ENCODE results near the gene PTPN23.
A peak's percentile ranks its signal among the peaks of the same experiment; 100 is the strongest.
"Not testable (repeated sequence)": the region's sequence is repeated elsewhere in the genome, so short reads cannot be mapped to it uniquely, and the experiment has no call there.

PTPN23 gene, protein sequence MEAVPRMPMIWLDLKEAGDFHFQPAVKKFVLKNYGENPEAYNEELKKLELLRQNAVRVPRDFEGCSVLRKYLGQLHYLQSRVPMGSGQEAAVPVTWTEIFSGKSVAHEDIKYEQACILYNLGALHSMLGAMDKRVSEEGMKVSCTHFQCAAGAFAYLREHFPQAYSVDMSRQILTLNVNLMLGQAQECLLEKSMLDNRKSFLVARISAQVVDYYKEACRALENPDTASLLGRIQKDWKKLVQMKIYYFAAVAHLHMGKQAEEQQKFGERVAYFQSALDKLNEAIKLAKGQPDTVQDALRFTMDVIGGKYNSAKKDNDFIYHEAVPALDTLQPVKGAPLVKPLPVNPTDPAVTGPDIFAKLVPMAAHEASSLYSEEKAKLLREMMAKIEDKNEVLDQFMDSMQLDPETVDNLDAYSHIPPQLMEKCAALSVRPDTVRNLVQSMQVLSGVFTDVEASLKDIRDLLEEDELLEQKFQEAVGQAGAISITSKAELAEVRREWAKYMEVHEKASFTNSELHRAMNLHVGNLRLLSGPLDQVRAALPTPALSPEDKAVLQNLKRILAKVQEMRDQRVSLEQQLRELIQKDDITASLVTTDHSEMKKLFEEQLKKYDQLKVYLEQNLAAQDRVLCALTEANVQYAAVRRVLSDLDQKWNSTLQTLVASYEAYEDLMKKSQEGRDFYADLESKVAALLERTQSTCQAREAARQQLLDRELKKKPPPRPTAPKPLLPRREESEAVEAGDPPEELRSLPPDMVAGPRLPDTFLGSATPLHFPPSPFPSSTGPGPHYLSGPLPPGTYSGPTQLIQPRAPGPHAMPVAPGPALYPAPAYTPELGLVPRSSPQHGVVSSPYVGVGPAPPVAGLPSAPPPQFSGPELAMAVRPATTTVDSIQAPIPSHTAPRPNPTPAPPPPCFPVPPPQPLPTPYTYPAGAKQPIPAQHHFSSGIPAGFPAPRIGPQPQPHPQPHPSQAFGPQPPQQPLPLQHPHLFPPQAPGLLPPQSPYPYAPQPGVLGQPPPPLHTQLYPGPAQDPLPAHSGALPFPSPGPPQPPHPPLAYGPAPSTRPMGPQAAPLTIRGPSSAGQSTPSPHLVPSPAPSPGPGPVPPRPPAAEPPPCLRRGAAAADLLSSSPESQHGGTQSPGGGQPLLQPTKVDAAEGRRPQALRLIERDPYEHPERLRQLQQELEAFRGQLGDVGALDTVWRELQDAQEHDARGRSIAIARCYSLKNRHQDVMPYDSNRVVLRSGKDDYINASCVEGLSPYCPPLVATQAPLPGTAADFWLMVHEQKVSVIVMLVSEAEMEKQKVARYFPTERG (N-terminal part only)

DNA sequence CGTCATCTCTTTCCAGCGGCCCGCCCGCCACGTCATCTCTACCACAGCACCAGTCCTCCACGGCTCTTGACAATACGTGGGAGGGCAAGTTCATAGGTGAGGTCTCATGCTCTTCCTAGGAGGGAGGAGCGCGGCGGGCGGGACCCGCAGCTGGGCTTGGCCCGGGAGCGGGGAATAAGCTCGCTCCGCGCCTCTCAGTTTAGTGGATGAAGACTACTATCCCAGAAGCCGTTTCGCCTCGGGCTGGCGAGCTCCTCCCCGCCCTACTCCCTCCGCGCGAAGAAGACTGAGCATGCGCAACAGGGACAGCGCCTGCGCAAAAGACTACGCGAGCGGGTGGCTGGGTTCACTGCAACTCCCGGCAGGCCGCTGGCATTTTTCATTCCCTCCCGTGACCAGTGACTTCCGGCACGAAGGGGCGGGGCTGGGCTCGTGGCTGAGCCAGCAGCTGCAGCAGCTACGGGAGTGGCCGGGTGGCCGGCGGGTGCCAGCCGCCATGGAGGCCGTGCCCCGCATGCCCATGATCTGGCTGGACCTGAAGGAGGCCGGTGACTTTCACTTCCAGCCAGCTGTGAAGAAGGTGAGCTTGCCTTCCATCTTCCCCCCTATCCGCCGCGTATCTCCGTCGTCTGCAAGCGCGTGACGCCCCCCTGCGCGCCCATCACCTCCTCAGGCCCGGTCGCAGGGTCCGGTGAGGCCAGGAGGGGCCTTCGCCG, at the start of gene PTPN23:
Gene PTPN23, plus strand, starts transcription at position 421 of the 716 bp plus-strand sequence. Its CDS starts 76 bp downstream, at position 497.
- DNase-seq = peak; percentile 97

DNA sequence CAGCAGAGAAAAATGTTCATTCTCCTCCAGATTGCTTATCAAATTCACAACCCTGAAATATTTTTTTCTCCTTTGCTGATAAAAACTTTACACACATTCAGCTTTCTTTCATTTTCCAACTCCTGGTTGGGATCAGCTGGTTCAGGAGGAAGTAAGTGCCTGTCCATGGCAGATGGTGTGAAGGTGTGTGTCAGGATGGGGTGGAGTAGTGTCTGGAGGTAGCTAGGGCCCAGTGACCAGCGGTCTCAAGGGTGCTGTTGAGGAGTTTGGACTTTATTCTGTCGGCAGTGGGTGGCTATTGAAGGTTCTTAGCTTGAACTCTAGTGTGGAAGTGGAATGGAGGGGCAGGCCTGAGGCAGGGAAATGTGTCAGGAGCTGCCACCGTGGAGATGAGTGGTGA, 46.9 kb upstream of the PTPN23 start:
- no peak for DNase-seq

DNA sequence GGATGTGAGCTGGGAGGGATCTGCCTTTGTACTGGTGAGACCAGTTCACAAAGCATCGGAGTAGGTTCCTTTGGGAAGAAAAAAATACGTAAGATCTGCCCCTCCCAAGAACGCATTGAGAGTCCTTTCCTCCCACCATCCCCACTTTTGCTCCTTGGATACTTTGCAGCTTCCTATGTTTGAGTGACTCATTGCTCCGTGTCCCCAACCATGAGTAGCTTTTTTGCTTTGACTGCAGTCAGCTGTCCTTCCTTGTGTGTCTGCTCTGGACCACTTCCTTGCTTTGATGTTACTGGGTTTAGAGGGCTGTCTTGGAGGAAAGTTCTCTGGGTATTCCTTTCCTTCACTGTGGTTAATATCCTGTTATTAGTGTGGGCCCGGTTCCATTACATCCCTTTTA, 43.2 kb upstream of the PTPN23 start:
- no peak for DNase-seq

DNA sequence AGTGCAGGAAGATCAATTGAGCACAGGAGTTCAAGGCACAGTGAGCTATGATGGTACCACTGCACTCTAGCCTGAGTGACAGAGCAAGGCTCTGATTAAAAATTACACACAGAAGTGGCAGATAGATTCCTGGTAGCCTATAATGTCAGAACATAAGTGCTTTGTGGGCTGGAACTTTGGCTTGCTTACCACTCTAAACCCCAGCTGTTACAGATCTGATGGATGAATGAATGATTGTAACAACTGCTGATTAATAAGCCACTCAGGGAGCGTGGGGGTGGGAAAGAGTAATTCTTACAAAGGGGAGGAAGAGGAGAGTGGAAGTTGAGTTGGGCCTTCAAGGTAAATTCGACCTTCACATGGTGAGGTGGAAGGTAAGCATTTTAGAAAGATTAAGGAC, 40.9 kb upstream of the PTPN23 start:
- DNase-seq = no peak

DNA sequence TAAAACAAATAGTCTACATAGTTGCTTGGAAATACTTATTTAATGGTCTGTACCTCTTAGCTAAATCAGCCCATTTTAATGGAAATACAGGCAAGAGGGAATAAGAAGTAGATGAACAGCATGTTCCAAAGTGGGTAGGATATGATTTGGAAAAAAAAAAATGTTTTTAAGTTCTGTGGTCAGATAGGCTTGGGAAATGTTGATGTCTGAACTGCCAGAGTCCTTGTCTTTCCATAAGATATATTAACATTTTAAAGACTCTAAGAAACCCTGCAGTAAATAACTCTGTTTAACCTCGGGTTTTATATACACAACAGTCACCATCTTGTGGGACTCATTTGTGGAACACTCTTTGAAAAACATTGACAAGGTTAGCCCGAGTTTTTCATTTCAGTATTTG, 40.0 kb upstream of the PTPN23 start:
- no peak for DNase-seq

DNA sequence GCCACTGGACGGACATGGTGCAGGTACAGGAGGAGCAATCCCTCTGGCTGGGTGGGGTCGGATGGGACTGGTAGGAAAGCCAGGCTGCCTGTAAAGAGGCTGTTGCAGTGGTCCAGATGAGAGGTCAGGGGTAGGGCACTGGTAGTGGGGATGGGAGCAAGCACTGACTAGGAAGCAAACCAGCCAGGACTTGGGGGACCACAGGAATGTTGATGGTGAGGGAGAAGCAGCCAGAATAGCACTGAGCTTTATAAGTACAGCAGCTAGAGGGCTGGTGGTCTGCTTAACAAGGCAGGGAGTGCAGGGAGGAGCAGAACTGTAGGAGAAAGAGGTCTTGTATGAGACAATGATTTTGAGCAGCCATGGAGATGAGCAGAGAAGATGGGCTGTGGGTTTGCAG, 38.7 kb upstream of the PTPN23 start:
- DNase-seq = no peak

DNA sequence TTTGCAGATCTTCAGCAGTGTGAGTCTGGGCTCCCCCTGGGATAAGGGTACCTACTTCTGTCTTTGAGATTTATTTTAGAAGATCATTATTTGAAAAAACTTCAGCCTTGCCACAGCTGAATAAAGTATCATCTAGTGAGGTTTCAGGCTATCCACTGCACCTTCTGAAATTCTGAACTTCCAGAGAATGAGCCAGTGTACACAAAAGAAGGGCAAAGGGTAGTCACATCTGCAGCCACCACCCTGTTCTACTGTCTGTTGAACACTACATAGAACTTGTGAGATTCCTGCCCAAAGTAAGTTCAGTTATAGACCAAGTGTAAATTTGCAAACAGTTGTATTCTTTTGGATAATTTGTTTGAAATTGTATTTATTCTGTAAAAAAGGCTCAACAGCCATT, 38.0 kb upstream of the PTPN23 start:
- no peak for DNase-seq

DNA sequence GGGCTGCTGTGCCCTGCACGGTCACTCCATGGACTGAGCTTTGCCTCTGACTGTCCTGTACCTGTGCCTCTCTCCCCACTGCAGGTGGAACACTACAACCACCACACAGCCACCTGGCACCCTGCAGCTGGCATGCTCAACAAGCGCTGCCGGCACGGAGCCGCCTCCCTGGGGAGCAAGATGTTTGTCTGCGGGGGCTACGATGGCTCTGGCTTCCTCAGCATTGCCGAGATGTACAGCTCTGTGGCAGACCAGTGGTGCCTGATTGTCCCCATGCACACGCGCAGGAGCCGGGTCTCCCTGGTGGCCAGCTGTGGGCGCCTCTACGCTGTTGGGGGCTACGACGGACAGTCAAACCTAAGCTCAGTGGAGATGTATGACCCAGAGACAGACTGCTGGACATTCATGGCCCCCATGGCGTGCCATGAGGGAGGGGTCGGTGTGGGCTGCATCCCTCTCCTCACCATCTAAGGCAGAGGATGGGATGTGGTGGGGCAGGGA, 37.3 kb upstream of the PTPN23 start:
- no peak for DNase-seq

DNA sequence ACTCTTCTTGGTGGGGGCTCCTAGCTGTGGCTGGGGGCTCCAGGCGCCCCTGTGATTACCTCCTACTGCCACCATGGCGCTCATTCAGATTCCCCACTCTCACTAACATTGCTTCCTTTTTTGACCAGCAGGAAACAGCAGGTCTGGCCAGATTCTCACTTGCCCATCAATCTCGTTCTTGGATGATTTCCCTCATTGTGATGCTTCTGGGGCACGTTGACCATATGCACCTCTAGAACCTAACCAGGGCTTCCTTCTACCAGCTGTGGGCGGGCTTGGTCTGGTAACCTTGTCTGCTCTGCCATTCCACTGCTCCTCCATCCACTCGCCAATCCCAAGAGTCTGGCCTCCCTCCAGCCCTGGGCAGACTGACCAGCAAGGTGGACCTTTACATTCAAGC, 35.9 kb upstream of the PTPN23 start:
- DNase-seq = no peak

DNA sequence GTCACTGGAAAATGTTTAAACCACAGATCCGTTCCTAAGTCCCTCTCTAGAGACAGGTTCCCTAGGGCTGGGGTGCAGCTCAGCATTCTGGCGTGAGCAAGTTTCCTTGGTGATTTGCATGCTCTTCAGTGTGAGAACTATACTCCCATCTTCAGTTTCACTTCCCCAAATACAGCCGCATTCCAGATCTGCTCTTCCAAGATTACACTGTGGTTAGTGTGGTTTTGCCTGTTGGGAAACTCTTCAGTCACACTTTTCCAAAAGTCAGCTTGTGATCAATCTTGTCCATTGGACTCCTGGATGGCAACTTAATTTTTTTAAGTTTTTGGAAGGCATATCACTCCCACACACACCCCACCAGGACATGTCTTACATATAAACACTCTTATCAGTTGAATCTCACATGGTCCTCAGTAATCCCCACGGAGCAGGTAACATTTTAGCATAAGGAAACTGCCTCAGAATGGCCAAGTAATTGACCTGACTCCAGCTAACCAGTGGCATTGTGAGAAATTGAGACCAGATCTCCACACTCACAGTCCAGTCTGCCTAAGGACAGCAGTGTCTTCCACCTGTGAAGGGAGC, 33.5 kb upstream of the PTPN23 start:
- no peak for DNase-seq

DNA sequence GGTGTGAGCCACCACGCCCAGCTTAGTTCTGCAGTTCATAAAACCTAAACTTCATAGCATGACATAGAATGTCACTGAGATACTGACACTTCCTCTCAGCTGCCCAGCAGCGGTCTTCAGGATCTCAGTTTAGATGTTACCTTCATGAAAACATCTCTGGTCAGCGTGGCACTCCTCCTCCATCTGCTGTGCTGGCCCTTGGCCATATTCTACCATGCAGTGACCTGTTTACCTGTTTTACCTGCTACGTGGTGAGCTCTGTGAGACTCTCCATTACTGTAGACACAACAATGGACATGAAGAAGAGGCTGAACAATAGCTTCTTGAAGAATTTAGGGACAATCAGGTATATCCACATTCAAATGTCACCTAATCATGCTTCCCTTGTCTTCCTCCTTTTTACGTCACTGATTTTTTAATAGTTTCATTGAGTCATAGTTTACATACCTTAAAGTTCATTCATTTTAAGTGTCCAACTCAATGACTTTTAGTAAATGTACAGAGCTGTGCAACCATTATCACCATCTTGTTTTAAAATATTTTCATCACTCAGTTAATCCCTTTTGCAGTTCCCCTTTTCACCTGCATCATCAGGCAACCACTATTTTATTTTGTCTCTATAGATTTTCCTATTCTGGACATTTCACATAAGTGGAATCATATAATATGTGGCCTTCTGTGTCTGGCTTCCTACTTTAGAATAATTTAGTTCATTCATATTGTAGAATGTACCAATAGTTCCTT, 32.2 kb upstream of the PTPN23 start:
- no peak for DNase-seq

DNA sequence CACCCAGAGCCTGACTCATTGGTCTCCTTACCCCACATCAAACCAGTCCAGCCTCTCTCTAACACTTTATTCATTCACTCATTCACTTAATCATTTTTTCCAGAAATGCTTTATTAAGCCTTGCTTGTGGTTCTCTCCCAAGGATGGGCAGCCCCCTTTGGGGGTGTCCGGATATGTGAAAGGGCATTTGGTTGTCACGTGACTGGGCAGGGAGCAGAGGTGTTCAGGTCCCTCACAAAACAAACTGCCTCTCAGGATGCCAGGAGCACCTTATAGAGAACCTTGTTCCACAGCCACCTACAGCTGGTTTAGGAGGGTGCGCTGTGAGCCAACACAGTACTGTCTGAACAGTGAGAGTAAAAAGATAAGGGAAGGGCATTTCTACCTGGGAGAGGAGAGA, 25.8 kb upstream of the PTPN23 start:
- DNase-seq = no peak

DNA sequence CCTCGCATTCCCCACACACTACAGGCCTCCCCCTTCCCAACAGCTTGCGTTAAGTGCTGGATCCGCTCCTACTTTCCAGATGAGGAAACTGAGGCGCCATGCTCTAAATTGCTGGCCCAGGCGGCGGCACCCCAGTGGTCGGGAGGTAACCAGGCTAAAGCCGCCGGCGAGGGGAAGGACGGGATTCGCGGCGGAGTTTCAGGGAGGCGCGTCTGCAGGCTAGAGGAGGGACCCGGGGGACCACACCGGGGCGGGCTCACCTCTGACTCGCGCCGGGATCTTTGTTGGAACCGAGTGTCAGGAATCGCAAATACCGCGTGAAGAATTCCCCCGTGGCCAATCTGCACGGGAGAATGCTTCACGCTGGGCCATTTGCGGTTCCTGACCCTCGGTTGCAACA, 24.6 kb upstream of the PTPN23 start:
- no peak for DNase-seq

DNA sequence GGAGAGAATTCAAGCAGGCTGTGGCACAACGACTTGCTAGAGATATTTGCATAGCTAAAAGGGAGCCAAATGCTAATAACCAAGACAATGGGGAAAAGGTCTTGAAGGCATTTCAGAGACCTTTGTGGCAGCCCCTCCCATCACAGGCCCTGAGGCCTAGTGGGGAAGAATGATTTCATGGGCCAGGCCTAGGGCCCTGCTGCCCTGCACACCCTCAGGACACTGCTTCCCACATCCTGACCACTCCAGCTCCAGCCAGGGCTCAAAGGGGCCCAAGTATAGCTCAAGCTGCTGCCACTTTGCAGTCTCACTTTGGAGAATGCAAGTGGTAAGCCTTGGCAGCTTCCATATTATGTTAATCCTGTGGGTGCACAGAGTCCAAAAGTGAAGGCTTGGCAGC, 21.5 kb upstream of the PTPN23 start:
- DNase-seq = no peak

DNA sequence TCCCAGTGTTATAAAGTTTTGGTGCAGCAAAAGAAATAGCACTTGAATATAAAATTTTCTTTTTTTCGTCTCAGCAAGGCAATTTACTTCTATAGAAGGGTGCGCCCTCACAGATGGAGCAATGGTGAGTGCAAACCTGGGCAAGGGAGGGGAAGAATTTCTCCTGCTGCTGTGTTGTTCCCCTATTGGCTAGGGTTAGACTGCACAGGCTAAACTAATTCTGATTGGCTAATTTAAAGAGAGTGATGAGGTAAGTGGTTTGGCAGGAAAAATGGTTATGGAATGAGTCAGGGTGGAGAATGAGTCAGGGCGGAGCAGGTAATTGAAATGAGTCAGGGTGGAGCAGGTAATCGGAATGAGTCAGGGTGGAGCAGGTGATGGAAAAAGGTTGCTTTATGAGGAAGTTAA, 20.7 kb upstream of the PTPN23 start:
- not testable (repeated sequence) for DNase-seq

DNA sequence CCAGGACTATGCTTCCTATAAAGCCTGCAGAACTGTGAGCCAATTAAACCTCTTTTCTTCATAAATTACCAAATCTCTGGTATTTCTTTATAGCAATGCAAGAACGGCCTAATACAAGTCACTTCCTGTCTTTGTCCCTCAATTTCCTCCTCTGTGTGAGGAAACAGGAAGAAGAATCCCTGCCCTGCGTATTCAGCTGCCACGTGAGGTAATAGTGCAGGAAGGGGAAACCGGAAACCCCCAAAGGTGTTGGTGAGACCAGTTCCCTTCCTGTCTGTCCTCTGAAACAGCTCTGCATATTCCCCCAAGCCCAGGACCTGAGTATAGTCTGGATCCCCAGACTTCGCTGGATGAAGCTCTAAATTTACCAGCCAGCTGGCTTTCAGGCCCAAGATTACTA, 18.1 kb upstream of the PTPN23 start:
- no peak for DNase-seq

DNA sequence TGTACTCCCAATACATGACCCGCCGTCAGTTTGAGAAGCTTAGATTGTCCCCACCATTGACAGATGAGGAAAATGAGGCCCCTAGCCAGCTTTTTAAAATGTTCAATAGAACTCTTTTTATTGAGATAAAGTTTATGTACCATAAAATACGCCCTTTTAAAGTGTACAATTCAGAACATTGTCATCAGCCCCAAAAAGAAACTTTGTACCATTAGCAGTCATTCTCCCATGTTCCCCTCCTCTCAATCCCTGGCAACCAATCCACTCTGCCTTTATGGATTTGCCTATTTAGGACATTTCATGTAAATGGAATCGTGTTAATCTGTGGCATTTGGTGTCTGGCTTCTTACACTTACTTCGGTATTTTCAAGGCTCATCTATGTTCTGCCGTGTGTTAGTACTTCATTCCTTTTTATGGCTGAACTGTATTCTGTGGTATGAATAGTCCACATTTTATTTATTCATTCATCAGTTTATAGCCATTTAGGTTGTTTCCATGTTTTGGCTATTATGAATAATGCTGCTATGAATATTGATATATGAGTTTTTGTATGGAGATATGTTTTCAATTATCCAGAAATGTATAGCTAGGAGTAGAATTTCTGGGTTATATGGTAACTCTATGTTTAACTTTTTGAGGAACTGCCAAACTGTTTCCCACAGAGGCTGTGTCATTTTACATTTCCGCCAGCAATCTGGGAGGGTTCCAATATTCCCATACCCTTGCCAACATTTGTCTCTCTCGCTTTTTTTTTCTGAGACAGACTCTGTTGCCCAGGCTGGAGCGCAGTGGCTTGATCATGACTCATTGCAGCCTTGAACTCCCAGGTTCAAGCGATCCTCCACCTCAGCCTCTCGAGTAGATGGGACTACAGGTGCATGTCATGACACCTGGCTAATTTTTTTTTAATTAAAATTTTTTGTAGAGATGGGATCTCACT, 15.3 kb upstream of the PTPN23 start:
- DNase-seq = no peak

DNA sequence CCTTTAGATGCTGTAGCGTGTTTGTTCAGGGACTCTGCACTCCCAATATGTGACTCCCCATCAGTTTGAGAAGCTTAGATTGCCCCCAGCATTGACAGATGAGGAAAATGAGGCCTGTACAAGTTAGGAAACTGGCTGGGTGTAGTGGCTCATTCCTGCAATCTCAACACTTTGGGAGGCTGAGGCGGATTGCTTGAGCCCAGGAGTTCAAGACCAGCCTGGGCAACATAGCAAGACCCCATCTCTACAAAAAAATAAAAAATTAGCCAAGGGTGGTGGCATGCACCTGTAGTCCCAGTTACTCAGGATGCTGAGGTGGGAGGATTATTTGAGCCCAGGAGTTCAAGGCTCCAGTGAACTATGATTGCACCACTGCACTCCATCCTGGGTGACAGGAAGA, 14.0 kb upstream of the PTPN23 start:
- no peak for DNase-seq

DNA sequence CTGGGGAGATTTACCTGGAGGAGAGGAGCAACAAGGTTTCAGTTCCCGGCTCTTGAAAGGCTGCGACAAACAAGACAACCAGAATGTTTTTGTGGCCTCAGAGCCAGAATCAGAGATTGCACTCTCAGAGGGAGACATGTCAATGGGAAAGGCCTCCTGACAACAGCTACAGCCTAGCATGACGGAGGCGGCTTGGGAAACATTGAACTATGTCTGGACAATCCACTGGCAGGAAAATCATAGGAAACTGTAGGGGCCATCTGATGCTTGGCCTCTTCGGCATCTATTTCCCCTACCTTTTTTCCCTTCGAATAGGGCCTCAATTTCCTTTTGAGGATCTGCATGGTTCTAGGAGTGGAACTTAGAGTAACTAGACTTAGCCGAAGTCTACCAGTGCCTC, 13.2 kb upstream of the PTPN23 start:
- DNase-seq = no peak

DNA sequence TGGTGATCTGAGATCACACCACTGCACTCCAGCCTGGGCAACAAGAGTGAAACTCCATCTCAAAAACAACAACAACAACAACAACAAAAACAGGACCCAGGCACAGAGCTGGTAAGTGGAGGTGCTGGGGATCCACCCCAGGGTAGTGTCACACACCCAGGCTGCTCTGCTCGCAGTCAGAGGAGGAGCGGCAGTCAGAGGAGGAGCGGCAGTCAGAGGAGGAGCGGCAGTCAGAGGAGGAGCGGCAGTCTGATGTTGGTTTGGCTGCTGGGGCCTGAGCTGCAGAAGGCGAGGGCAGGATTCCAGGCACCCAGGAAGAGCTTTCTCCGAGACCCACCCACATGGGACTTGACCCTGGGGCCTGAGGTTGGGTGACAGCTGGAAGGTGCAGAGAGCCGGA, 10.8 kb upstream of the PTPN23 start:
- DNase-seq = not testable (repeated sequence)

All from activated CD4-positive, alpha-beta T cell treated with anti-CD3 and anti-CD28 coated beads, Interleukin-2, amount 50 U/mL, for 1 hour (primary cell).